Smooth muscle cell of the coronary artery (primary cell): ENCODE measurements around the gene PSRC1. TPM values are rescaled to one million over a fixed set of nuclear protein-coding genes. Genes with fewer than 3 reads are reported as not detected.

Source experiments
- total RNA-seq: library from RNA; depleted of rRNA; stranded (reverse); fragments of >200 nt; gene quantifications from 2 replicates; pipeline ENCODE4 v1.2.3, GENCODE V29; 2014; ENCODE audit warnings: low replicate concordance

The PSRC1 gene
- 2.5 and 4.7 TPM in 2 replicates for total RNA-seq

GRCh38 chr1:109282952-109283747, at the start of gene PSRC1:
TSS of gene PSRC1 (minus strand) at chr1:109283145.

GRCh38 chr1:109306832-109307273, 23.9 kb upstream of the PSRC1 start, which contains the start of gene MYBPHL:
TSS of gene MYBPHL (minus strand) at chr1:109307011. CDS start at chr1:109306991, 20 bp downstream.

GRCh38 chr1:109248797-109249629, 33.9 kb downstream of the PSRC1 start, which contains the start of gene CELSR2:
TSS of gene CELSR2 (plus strand) at chr1:109249539. CDS start at chr1:109250080, 541 bp downstream.

Other genes starting within 250 kb of the PSRC1 start
- 13.3 and 14.6 TPM in 2 replicates for gene WDR47, start 241.0 kb downstream of the PSRC1 start, total RNA-seq
- gene TAF13, start 207.1 kb downstream of the PSRC1 start, total RNA-seq, result 45.4 and 105 TPM in 2 replicates
- gene TMEM167B, start 192.4 kb downstream of the PSRC1 start, total RNA-seq, result 28.9 and 34.0 TPM in 2 replicates
- gene ELAPOR1, start 169.0 kb downstream of the PSRC1 start, total RNA-seq, result 0.23 TPM in 2 replicates
- gene SARS1, start 69.2 kb downstream of the PSRC1 start, total RNA-seq, result 233 and 296 TPM in 2 replicates
- 0.59 and 1.1 TPM in 2 replicates for gene CELSR2, start 33.6 kb downstream of the PSRC1 start, total RNA-seq
- gene MYBPHL, start 23.9 kb upstream of the PSRC1 start, total RNA-seq, result not detected in 2 replicates
- 8.2 and 9.7 TPM in 2 replicates for gene SORT1, start 114.8 kb upstream of the PSRC1 start, total RNA-seq
- gene PSMA5, start 143.3 kb upstream of the PSRC1 start, total RNA-seq, result 49.5 and 49.8 TPM in 2 replicates
- 1.8 TPM in 1 of 2 replicates, not detected in the other for gene SYPL2, start 183.4 kb upstream of the PSRC1 start, total RNA-seq
- 0.90 and 2.0 TPM in 2 replicates for gene ATXN7L2, start 200.8 kb upstream of the PSRC1 start, total RNA-seq
- 3.2 and 4.3 TPM in 2 replicates for gene CYB561D1, start 210.9 kb upstream of the PSRC1 start, total RNA-seq
- 0.15 and 2.1 TPM in 2 replicates for gene AMIGO1, start 226.6 kb upstream of the PSRC1 start, total RNA-seq